Measurements from ENCODE around the gene NPC1L1. TPM values are rescaled to one million over a fixed set of nuclear protein-coding genes. Genes with fewer than 3 reads are reported as not detected.

Gene NPC1L1
- total RNA-seq (2014; rRNA removed; shearing (Covaris generic)): 0.09 TPM in 1 of 2 replicates, not detected in the other
- not detected in 2 replicates for polyA plus RNA-seq (2014; cell fraction: nucleus; rRNA removed)

DNA sequence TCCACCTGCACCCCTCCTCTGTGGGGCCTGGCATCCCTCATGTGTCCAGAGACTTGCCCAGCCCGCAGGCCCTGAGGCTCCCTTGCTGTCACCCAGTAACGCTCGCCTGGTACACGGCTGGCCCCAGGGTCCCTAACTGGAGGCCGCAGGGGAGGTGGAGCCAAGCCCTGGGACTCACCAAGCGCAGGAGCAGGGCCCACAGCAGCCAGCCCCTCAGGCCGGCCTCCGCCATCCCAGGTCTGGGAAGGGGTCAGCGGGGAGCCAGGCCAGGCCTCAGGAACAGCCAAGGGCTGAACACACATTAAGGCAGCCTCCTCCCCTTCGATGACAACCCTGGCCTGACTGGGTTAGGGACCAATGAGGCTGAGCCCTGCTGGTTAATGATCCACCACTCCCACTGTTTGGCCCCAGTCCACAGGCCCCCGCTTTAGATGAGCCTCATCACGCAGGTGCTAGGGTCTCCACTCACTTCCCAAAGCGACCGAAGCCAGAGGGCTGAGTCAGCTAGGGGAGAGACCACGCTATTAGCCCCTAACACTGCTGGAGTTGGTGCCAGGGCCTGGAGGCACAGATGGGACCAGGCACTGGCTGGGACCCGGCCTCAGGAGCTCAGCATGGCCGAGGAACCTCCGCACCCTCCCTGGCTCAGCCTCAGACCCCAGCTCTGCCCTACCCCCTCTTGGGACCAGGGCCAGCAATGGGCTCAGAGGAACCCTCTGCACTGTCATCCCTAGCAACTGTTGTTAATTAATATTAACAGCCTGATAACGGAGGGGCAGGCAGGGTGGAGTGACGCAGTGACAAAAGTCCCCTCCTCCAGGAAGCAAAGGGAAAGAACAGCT lies at the start of gene NPC1L1:
Gene NPC1L1, minus strand, starts transcription at position 303 of the 842 bp plus-strand sequence. Its CDS starts 71 bp downstream, at position 232.
- DNase-seq (ENCODE audit: extremely low read depth, low read depth): no peak

GRCh38 chr7:44590910-44591309 lies 49.8 kb upstream of the NPC1L1 start:
- no peak for DNase-seq (ENCODE audit: extremely low read depth, low read depth)

DNA sequence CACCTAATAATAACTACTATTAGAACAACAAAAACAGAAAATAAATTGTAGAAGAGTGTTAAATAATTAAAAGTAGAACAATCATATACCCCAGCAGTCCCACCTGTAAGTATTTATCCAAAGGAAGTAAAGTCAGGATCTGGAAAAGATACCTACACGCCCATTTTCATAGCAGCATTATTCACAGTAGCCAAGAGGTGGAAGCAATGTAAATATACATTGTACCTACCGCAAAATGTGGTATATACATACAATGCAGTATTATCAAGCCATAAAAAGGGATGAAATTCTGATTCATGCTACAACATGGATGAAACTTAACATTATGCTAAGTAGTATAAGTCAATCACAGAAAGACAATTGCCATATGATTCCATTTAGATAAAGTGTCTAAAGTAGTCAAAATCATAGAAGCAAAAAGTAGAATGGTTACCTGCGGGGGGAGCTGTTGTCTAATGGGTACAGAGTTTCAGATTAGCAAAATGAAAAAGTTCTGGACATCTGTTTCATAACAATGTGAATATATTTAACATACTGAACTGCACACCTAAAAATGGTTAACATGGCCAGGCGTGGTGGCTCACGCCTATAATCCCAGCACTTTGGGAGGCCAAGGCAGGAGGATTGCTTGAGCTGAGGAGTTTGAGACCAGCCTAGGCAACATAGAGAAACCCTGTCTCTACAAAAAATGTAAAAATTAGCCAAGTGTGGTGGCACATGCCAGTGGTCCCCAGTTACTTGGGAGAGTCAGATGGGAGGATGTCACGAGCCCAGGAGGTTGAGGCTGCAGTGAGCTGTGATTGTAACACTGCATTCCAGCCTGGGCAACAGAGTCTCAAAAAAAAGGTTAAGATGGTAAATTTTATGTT lies 46.9 kb upstream of the NPC1L1 start:
- DNase-seq (ENCODE audit: extremely low read depth, low read depth): peak; percentile 64

DNA sequence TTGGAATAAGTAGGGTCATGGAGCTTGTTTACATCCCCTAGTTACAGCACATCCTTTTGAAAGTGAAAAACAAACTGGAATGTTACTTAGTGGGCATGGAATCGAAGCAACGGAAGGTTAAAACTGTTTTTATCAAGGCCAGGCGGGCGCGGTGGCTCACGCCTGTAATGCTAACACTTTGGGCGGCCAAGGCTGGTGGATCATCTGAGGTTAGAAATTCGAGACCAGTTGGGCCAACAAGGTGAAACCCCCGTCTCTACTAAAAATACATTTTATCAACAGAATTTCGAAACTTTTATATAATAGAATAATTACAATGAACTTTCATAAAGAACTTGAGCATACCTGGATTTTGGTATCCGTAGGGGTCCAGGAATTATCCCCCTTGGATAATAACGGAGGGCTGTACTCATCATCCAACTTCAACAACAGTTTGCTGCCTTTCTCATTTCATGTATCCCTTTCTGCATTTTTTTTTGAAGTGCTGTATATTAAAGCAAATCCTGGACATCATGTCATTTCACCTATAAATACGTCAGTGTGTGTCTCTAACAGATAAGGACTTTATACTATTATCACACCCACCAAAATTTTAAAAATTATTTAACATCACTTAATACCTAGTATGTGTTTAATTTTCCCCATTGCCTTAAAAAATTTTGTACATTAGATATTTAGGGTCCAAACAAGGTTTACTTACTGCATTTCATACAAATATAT lies 42.2 kb upstream of the NPC1L1 start:
- no peak for DNase-seq (ENCODE audit: extremely low read depth, low read depth)

DNA sequence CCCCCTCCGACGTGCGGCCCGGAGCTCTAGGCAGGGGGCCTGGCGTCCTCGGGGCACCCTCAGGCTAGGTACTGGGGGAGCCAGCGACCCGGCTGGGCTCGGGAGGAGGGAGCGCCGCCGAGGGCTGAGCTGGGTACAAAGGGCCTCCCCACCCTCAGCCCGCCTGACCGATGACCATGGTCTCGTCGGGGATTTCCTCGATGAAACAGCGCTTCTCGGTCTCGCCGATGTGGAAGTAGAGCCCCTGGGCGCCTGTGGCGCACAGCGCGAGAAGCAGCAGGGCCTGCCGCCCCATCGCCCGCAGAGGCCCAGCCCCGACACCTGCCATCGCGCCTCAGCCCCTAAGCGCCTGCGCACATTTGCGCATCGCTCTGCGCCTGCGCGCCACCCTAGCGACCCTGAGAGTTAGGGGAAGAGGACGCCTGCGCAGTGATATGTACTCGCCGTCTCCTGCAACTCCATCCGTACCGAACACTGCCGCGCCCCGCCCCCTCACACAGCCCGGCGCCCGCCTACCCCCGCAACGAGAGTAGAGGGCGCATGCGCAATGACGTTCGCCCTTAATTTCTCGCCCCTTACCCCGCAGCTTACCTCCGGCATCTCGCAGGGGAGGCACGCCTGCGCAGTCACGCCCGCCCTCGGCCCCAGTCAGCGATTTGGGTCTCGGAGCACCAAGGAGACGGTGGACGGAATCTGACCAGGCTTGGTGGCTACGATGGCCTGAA lies 40.9 kb upstream of the NPC1L1 start, which contains the start of gene TMED4:
Gene TMED4, minus strand, starts transcription at position 353 of the 725 bp plus-strand sequence. Its CDS starts 25 bp downstream, at position 328.
- DNase-seq (ENCODE audit: extremely low read depth, low read depth): peak; percentile 99

DNA sequence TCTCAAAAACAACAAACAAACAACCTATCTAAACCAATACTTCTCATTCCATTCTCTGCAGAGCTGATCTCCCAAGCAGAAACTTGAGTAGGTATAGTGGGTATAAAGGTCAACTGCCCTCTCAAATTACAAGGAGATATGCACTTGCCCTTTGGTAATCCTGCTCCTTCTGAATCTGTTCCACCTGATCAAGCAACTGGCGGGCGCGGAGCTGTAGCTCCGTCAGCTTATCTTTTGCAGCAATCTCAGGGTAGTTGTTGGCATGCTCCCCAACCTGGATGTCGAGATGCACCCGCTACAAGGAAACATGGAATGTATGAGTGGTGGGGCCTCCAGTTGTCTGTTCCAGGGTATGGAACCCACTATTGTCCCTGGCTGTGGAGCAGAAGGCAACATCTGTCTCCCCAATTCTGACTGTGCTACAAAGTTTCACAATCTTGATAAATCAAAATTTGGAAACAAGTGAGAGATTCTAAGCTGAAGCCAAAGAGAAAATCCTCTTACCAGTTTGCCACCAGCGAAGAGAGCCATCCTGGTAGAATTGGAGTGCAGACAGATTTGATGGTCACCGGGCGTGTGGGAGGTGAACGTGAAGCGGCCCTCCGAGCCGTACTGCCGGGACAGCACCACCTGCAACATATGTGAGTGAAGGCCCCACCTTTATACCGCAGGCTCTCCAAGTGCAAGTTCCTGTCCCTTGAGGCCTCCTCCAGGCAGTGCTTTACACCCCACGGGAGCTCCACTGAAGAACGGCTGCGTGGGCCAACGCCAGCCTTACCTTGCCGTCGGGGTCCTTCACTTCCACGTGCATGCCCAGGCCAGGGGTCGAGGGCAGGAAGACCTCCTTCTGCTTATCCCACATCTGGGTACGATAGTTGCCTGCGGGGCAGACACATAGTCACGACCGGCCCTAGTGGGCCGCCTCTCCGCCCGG lies 40.1 kb upstream of the NPC1L1 start:
- DNase-seq (ENCODE audit: extremely low read depth, low read depth): no peak

- no peak for DNase-seq (ENCODE audit: extremely low read depth, low read depth)
Measured at GRCh38 chr7:44576228-44576627, 35.1 kb upstream of the NPC1L1 start.

- no peak for DNase-seq (ENCODE audit: extremely low read depth, low read depth)
Measured at GRCh38 chr7:44575054-44575453, 33.9 kb upstream of the NPC1L1 start.

DNA sequence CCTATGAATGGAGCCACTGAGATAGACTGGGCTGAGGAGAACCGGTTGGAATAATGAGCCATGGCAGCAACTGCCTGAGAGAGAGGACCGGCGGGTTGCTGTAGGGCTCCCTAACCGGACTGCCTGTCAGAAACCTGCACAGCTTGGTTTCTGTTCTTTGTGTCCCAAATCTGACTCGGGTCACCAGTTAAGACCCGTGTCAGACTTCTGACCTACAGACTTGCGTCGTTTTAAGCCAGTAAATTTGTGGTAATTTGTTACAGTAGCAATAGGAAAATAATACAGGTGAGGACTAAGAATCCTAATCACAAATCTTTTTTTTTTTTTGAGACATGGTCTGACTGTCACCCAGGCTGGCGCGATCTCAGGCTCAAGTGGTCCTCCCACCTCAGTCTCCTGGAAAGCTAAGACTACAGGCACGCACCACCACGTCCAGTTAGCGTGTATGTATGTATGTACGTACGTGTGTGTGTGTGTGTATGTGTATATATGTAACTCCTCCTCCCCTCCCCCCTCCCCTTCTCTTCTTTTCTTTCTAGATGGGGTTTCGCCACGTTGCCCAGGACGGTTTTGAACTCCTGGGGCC lies 33.2 kb upstream of the NPC1L1 start:
- DNase-seq (ENCODE audit: extremely low read depth, low read depth): no peak

DNA sequence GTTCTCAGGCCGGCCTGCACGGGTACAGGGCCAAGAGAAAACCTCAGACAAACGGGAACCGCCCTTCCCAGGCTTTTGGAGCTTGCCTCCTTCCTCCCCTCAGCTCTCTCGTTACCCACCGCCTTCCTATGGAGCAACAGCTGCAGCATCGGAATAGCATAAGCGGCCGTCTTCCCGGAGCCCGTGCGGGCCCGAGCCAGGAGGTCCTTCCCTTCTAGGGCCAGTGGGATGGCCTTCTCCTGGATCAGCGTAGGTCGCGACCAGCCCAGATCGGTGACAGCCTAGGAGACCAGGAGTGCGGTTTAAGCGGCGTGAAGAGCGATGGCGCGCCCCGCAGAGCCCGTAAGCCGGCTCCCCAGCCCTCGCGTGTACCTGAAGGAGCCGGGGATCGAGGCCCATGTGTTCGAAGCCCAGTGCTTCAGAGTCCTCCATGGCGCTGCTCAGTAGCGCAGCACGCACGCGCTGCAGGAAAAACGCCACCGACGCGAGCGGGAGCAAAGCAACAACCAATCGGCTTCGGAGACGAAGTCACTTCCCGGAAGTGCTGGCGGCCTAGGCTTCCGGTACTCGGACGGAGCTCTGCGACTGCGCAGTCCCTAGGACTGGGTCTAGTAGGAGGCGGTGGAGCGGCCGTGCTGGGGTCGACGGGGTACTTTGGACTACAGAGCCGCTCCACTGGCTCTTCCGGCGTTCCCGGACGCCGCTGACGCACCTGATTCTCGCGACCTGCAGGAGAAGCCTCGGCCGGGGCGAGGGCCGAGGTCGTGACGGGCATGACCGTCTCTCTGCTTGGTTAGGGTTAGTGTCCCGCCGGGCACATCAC lies 32.5 kb upstream of the NPC1L1 start, which contains the start of gene DDX56:
Gene DDX56, minus strand, starts transcription at position 445 of the 823 bp plus-strand sequence. Its CDS starts 13 bp downstream, at position 432.
- DNase-seq (ENCODE audit: extremely low read depth, low read depth): peak; percentile 94

GRCh38 chr7:44572771-44573170 lies 31.6 kb upstream of the NPC1L1 start:
- DNase-seq (ENCODE audit: extremely low read depth, low read depth): no peak

DNA sequence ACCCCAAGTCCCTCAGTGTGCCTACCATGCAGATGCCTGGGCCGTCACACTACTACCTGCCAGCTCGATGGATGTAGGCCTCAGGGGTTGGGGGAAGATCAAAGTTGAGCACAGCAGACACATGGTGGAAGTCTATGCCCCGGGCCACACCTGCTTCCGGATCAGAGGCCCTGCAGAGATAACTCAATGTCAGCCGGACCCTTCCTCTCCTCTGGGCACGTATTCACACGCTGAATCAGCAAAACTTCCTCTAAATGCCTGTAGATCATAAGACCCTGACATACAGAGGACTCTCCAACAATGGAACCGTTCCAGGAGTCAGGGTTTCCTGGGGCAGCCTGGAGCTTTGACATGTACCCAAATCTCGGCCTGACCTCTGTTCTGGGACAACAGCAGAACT lies 28.8 kb upstream of the NPC1L1 start:
- DNase-seq (ENCODE audit: extremely low read depth, low read depth): no peak

DNA sequence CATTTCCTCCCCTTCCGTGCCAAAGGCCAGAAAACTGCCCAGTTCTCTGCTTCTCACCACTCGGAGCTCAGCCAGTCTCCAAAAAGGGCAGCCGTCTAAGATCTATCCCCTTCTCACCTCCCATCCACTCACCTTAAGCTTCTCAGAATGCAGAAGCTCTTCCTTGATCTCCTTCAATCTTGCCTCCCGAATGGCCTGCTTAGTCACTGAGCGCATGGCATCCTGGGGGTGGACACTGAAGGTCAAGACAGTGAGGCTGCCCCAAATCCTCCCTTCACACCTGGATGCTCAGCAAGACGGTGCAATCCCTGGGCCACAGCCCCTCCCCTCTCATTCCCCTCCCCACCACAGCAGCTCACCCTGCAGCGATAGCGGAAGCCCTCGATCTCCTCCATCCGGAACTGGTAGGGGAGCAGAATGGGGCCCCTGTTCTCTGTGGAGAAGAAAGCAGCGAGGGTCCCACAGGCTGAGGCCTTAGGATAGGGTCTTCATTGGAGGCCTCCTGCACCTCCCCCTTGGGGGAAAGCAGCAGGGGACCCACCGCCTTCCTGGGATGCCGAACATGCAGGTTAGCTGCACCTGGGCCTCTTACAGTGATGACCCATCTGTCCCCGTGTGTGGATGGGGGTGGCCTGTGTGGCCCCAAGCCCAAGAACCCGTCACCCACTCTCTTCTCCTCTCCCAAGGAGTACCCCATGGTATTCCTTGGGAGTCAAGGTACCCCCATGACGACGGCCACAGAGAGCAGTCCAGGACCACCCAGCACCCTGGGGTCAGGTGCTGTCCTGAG lies 27.8 kb upstream of the NPC1L1 start:
- DNase-seq (ENCODE audit: extremely low read depth, low read depth): no peak

DNA sequence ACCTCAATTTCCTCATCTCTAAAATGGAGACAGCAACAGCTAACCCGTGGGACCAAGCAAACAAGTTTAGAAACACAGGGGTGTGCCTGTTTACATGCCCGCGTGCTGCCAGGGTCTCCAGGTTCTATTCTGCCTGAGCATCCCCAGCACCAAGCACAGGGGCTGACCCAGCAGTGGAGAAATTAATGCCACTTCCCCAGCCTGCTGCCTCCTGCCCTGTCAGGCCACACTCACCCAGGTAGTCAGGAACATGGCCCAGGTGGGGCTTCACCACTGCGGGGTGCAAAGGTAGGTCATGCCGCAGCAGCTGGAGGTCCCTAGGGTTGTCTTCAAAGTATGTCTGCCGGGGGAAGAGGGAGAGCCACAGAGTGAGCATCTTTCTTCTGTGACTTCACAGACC lies 26.8 kb upstream of the NPC1L1 start:
- DNase-seq (ENCODE audit: extremely low read depth, low read depth): no peak

DNA sequence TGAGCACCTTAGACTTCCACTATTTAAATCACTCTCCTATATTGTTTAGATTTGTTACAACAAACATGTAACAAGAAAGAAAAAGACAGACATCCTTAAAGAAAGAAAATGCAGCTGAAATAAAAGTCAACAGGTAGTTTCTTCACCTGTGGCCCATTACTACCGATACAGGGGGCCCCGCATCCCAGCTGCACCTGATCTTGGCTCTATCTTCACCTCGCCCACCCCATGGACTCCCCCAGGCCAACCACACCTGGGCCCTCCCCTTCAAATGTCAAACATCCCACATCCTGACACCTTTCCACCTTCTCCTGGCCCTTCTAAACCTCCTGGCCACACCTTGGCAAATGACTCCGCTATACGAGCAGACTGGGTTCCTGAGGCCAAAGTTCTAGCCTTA lies 25.6 kb upstream of the NPC1L1 start:
- no peak for DNase-seq (ENCODE audit: extremely low read depth, low read depth)

- DNase-seq (ENCODE audit: extremely low read depth, low read depth): no peak
Measured at GRCh38 chr7:44565795-44566559, 24.8 kb upstream of the NPC1L1 start.
